KOPT-K1 (cell line): ENCODE measurements around the gene RIIAD1.
A peak's percentile ranks its signal among the peaks of the same experiment; 100 is the strongest.
"Not testable (repeated sequence)": the region's sequence is repeated elsewhere in the genome, so short reads cannot be mapped to it uniquely, and the experiment has no call there.

Experiments
- H3K27ac ChIP-seq: fragments of 200-600 bp; sonication (generic); 2 replicates; pipeline ENCODE4 v1.5.1; 2016; ENCODE audit warnings: antibody characterized with exemption, mild to moderate bottlenecking, low read depth, low read length; ENCODE audit not compliant: poor library complexity, severe bottlenecking
- H3K36me3 ChIP-seq: fragments of 200-600 bp; sonication (generic); 2 replicates; pipeline ENCODE4 v1.5.1; 2017; ENCODE audit warnings: antibody characterized with exemption, mild to moderate bottlenecking, low read length, moderate library complexity; ENCODE audit not compliant: insufficient read depth
- H3K9me3 ChIP-seq: fragments of 200-600 bp; sonication (generic); 2 replicates; pipeline ENCODE4 v1.5.1; 2017; ENCODE audit warnings: antibody characterized with exemption, low read length, mild to moderate bottlenecking; ENCODE audit not compliant: insufficient read depth, poor library complexity, severe bottlenecking

The RIIAD1 gene

DNA sequence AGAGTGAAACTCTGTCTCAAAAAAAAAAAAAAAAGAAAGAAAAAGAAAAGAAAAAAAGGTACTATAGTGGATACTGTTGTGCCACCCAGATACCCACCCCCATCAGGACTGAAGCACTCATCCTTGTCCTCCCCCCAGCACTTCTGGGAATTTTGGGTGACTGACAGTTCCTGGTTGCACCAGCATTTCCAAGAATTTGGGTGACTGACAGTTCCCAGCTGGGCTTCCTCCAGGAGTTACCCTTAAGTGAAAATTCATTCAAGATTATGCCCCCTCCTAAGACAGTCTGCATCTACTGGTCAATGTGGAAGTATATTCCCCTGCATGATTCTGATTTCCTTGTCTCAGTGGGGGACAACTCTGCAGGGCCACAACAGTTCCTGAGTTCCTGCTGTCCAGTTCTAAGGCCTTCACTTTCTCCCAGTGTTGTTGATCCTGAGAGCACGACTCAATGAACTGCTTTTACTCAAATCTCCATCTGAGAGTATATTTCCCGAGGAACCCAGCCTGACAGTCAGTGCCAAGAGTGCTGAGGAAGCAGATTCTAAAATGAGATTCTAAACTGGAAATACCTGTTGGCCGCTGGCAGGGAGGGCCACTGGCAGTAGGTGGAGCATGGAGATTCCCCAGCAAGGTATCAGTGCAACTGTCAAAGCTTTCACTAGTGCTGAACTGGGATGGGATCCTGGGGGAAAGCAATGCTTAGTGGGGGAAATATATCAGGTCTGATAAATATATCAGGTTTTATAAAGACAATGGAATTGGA lies 18.5 kb downstream of the RIIAD1 start:
- H3K9me3 ChIP-seq: peaks cover 19% of the 10 kb centered on the region
- no peak overlapping the region for H3K27ac ChIP-seq

DNA sequence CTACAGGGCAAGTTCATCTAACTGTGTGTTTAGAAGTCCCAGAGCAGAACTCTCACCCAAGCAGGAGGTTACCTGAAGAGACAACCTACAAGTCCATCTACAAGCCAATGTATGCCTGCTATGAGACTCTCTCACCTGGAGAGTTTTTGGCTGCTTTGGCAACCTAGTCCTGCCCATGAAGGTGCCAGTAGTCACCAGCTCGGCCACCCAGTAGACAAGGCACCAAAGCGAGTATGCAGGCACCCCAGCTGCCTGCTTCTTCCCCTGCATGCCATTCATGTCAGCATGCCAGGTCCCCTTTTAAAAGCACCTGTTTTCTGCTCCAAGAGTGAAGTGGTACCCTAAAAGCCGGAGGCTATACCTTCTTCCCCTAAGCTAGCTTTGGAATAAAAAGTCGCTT lies 20.2 kb downstream of the RIIAD1 start:
- H3K9me3 ChIP-seq: peaks cover 19% of the 10 kb centered on the region
- H3K27ac ChIP-seq: no peak overlapping the region
- H3K36me3 ChIP-seq: no peaks in the 10 kb centered on the region

More for the DNA sequence above, 18.5 kb downstream of the RIIAD1 start:
- H3K36me3 ChIP-seq: no peaks in the 10 kb centered on the region

DNA sequence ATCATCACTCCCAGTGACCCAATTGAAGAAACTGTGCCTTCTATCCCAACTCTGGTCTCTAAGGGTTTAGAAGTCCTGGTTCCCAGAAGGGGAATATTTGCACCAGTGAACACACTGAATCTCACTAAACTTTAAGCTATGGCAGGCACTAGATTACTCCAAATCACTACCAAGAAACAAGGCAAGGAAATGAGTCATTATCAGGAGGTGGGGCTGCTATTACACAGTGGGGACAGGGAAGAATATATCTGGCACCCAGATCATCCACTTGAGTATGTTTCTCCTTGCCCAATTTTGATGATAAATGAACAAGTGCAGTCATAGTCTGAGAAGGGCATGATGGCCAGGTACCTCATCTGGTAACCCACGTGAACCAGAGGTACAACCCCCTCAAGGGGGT lies 35.0 kb downstream of the RIIAD1 start:
- Histone ChIP-seq H3K27ac (no peak overlapping the region), H3K36me3 (peaks cover 37% of the 10 kb centered on the region), H3K9me3 (no peaks in the 10 kb centered on the region)

DNA sequence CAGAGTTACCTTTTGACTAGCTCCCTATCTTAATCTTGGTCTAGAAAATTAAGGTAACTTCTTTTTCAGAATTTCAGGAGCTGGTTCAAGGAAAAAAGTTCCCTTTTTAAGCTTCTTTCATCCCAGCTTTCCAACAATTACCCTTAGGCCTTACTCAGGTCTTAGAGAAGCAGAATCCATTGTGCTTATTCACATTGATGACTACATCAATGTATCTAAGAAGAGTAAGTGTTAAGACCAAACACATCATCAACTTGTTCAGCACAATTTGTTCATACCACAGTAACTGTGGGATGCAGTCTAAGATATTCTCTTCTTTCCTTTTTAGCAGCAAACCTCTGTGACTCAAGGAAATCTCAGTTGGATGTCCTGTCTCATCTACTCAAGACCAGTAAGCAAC lies 37.9 kb downstream of the RIIAD1 start:
- Histone ChIP-seq H3K9me3 (no peaks in the 10 kb centered on the region), H3K36me3 (peaks cover 44% of the 10 kb centered on the region), H3K27ac (no peak overlapping the region)

DNA sequence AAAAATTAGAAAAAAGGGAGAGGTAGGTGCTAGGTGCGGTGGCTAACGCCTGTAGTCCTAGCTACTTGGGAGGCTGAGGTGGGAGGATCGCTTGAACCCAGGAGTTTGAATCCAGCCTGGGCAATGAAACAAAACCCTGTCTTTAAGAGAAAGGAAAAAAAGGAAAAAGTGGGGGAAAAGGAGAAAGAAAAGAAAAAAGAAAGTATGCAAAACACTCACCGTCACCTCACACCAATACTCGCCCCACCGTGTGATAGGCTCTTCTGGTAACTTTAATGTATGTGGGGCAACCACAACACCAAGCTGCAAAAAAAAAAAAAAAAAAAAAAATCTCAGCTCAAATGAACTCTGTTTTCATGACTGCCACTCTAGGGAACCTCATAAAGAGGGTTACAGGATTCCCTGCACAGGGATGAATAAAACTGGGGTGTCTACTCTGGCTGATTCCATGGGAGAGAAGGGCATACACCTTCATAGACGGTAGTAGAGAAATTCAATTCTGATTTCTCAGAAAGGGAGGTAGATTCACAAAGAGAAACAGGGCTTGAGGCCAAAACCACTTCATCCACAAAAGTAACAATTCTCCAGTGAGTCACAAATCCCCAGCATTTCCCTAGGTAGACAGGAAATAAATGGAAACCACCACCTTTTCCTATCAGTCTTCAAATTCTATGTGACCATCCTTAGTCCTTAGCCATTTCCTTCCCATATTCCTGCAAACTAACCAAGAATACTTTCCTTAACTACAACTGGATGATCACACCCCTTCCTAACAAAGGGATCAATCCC lies 39.5 kb downstream of the RIIAD1 start:
- Histone ChIP-seq H3K9me3 (no peaks in the 10 kb centered on the region), H3K36me3 (peaks cover 44% of the 10 kb centered on the region), H3K27ac (no peak overlapping the region)

DNA sequence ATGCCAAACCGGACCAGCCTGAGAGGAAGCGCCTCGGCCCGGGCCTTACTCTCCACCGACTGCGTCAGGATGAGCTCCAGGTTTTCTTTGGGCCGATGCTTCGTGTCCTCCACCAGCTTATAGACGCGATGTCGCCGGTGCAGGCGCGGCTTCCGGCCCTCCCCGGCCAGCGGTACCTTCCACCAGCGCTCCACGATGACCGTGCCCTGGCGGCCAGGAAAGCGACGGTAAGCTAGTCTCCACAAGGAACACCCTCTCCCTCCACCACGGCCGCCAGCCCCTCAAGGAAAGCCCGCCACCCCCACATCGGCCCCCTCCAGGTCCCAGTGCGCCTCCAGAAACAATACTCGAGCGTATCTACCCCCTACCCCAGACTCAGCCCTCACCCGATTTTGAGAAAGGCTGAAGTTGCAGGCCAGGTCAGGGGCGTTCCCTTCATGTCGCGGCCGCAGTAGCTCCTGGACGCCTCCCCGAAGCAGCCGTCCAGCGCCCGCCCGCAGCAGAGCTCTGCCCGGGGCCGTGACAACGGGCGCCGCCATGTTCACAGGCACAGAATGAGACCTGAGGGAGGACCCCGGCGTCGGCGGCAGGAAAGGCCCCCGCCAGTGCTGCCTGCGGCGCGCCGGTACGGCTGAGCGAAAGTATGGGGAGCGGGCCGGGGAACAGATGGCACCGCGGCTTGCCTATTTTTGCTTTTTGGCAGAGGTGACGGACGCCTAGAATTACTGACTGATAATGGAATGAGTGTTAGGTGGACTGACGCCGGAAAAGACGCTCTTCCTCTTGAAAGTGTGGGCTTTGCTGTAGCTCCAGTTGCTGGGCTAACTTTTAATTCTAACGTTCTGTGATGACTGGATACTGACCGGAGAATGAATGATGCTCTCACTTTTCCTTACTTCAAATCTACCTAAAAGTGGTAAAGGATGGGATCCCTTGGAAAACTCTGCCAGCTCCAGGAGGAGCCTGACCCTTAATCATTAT lies 41.9 kb downstream of the RIIAD1 start, which contains the start of gene MRPL9:
MRPL9 (minus strand) TSS at position 556 of the 981 bp plus-strand sequence; CDS start at position 539, 17 bp downstream.
- Histone ChIP-seq H3K9me3 (no peaks in the 10 kb centered on the region), H3K36me3 (peaks cover 37% of the 10 kb centered on the region), H3K27ac (peak within 1 kb of the TSS; percentile 71)

DNA sequence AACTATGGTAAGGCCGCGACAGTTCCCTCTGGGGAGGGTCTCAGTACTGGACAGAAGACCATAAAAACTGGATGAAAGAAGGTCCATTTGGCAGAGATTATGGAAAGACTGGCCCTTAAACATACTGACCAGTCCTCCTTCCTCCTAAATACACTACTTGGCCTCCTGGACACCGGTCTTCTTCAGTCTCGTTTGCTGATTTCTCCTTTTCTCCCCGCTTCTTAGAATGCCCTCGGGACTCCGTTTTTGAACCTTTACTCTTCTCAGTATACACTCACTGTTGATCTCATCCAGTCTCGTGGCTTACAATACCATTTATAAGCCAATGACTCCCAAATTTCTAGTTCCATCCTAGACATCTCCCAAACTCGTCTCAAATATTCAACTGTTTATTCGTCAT lies 42.7 kb downstream of the RIIAD1 start:
- no peaks in the 10 kb centered on the region for H3K9me3 ChIP-seq
- H3K27ac ChIP-seq: peak overlapping the region; percentile 71
- peaks cover 30% of the 10 kb centered on the region for H3K36me3 ChIP-seq

DNA sequence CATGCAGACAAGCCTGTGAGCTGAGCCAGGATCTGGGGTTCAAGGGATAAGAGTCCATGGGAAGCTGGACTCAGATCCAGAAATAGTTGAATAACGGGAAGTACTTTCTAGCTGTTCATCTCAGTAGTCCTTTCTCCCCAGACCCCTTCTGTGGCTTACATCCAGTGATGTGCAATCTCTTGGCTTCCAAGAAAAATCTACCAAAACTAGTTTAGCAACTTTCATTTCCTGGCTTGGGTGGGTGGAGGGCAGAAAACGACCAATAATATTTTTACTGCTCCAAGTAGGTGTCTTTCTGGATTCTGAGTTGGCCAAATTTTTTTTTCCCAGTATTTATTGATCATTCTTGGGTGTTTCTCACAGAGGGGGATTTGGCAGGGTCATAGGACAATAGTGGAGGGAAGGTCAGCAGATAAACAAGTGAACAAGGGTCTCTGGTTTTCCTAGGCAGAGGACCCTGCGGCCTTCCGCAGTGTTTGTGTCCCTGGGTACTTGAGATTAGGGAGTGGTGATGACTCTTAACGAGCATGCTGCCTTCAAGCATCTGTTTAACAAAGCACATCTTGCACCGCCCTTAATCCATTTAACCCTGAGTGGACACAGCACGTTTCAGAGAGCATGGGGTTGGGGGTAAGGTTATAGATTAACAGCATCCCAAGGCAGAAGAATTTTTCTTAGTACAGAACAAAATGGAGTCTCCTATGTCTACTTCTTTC lies 47.2 kb downstream of the RIIAD1 start:
- H3K9me3 ChIP-seq, H3K36me3 ChIP-seq, H3K27ac ChIP-seq: not testable (repeated sequence)

DNA sequence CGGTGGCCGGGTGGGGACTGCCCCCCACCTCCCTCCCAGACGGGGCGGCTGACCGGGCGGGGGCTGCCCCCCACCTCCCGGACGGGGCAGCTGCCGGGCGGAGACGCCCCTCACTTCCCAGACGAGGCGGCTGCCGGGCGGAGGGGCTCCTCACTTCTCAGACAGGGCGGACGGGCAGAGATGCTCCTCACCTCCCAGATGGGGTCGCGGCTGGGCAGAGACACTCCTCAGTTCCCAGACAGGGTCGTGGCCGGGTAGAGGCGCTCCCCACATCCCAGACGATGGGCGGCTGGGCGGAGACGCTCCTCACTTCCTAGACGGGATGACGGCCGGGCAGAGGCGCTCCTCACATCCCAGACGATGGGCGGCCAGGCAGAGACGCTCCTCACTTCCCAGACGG lies 47.9 kb downstream of the RIIAD1 start:
- H3K27ac ChIP-seq, H3K36me3 ChIP-seq, H3K9me3 ChIP-seq: not testable (repeated sequence)

DNA sequence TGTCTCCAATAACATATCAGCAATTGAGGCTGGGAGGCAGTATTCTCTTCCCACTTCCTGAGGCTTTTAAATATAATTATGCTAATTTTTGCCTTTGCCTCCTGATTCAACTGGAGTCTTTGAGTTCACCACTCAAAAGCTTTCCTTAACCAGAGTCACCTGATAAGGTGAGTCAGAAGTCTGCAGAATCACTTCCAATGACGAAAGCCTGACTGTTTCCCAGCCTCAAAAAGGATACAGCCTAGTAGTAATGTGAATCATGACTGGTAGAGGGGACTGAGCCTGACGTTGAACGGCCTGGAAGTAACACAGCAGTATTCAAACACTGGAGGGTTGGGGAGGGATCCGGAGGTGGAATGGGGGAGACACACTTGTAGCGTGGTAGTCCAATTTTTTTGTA lies 52.4 kb downstream of the RIIAD1 start:
- H3K36me3 ChIP-seq: peaks cover 27% of the 10 kb centered on the region; the same call in 1 of the 2 replicates
- no peaks in the 10 kb centered on the region for H3K9me3 ChIP-seq
- H3K27ac ChIP-seq: no peak overlapping the region

DNA sequence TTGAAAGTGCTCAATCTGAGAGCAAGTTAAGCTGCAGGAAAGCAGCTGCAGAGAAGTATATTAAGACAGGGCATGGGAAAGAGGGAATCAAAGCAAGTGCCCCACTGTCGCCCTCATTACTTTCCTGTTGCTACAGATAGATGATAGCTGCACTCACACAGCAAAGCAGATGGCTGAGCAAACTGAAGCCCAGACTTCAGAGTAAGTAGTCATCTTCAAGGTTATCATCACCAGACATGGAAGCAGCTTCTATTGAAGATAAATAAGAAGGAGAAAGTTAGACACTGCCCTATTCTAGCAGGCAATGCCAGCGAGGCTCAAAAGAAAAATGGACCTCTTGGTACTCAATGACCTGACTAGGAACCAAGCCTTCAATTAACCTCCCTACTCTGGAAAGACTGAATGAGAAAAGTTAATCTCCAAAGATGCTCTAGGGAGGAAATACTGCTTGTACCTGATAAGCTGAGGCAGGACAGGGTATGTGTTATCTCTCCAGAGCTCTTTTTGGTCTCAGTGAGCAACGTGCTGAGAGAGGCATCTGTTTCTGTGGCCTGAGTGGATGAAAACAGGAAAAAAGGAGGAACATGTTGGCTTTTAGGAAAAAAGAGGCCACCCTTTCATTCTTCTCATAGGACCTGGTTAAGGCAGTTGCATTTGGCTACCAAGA lies 53.1 kb downstream of the RIIAD1 start:
- Histone ChIP-seq H3K27ac (no peak overlapping the region), H3K36me3 (peaks cover 28% of the 10 kb centered on the region; the same call in 1 of the 2 replicates), H3K9me3 (no peaks in the 10 kb centered on the region)

DNA sequence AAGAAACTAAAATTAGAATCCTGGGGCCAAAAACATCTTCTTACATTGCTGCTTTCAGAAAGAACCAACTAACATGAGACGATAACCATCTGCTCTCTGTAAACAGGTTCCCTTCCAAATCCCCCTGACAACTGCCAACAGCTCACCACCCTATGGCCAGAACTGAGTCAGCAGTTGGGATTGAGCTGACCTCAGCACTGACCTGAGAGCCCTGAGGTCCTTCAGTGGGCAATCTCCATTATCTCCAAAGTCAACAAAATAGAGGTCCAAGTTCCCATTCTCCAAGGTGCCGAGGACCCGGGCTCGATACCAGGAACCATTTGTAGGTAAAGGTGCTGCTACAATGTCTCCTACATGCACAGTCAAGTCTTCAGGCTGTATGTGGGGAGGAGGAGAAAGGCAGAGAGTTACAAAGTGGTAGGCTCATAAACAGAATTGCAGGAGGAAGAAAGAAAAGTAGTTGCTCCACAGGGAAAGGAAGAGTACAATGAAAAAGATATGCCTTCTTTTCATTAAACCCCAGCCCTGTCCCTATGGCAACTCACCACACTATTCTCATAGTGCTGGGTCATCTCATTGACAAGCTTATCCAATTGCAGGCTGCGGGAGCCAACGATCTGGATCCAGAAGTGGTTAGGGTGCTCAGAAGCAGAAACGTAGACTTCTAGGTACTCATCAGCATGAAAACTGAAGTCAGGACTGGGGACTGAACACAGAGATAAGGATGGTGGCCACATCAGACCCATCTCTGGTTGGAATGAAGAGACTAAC lies 54.8 kb downstream of the RIIAD1 start:
- Histone ChIP-seq H3K36me3 (peaks cover 28% of the 10 kb centered on the region; the same call in 1 of the 2 replicates), H3K9me3 (no peaks in the 10 kb centered on the region), H3K27ac (no peak overlapping the region)

DNA sequence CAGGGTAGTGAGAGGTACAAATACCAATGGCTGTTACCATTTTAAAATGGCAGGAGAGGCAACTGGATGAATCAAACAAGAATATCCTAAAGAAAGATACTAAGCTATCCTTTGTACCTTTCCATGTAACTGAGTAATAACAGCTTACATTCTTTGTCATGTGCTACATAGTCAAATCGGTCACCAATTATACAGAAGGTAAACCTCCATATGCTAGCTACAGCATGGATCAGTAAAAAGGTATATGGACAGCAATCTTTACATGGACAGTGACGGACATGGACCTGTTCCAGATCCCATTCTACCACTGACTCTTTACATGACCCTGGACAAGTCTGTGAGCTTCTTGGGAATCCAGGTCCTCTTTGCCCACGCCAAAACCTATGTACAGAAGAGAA lies 55.3 kb downstream of the RIIAD1 start:
- Histone ChIP-seq H3K36me3 (peaks cover 28% of the 10 kb centered on the region; the same call in 1 of the 2 replicates), H3K27ac (no peak overlapping the region), H3K9me3 (no peaks in the 10 kb centered on the region)
